Testis (tissue), 3 donors: ENCODE results near the gene RAPGEF4. TPM values are rescaled to one million over a fixed set of nuclear protein-coding genes. Genes with fewer than 3 reads are reported as not detected.

Experiments used
- DNase-seq: peaks from one replicate; pipeline ENCODE4 v3.0.0-alpha.2; 2019
- H3K27ac ChIP-seq, 2 donors: fragments of 200-600 bp; sonication (generic); one replicate each; pipeline ENCODE4 v1.5.1; 2019
- H3K27me3 ChIP-seq: fragments of 200-600 bp; sonication (generic); one replicate; pipeline ENCODE4 v1.5.1; 2019
- H3K36me3 ChIP-seq: fragments of 200-600 bp; sonication (generic); one replicate; pipeline ENCODE4 v1.5.1; 2017; ENCODE audit warnings: low read depth; ENCODE audit errors: missing control alignments
- H3K4me1 ChIP-seq: fragments of 200-600 bp; sonication (generic); one replicate; pipeline ENCODE4 v1.5.1; 2019
- H3K4me3 ChIP-seq, 2 donors: fragments of 200-600 bp; sonication (generic); one replicate each; pipeline ENCODE4 v1.5.1; 2017 to 2019
- H3K9me3 ChIP-seq: fragments of 200-600 bp; sonication (generic); one replicate; pipeline ENCODE4 v1.5.1; 2017
- CTCF ChIP-seq, 3 experiments: fragments of 450-650 bp in 2 of 3; fragments of 200-600 bp in 1 of 3; sonication (generic) in 1 of 3; IDR thresholded peaks; one replicate each; pipeline ENCODE4 v1.5.1; 2016 to 2019; ENCODE audit warnings: antibody characterized with exemption in 3 of 3, mild to moderate bottlenecking in 2 of 3, moderate library complexity in 1 of 3
- POLR2A ChIP-seq: fragments of 450-650 bp; IDR thresholded peaks from one replicate; pipeline ENCODE4 v1.6.1; 2017; ENCODE audit warnings: antibody characterized with exemption, mild to moderate bottlenecking, moderate library complexity
- WGBS, 2 donors: methylation state at CpG; one replicate each; pipeline ENCODE4 v1.1.5; 2018; 5-methylcytosine and 5-hydroxymethylcytosine counted together
- intact Hi-C: fragments of 100-400 bp; cut with DNase I; formaldehyde crosslinking; loops from one replicate; pipeline ENCODE4 v1.15.1; 2023; ENCODE audit warnings: low total_unique reads
- polyA plus RNA-seq: library from polyadenylated mRNA; stranded (reverse); fragments of 350-450 nt; fragmentation: Illumina TruSeq; extraction: RNeasy Lipid Tissue Mini Kit (QIAGEN cat#74804); gene quantifications from one replicate; pipeline ENCODE4 v1.2.3, GENCODE V29; 2014; ENCODE audit warnings: low read depth, low replicate concordance; ENCODE audit not compliant: insufficient read depth
- total RNA-seq, 2 donors: library from RNA; depleted of rRNA; stranded (reverse); fragments of >200 nt; gene quantifications; one replicate each; pipeline ENCODE4 v1.2.3, GENCODE V29; 2016

RAPGEF4 gene
- total and polyA plus RNA-seq, 3 donors from 2014 or later: 14.3 to 42.6 (median 22.5) TPM

DNA sequence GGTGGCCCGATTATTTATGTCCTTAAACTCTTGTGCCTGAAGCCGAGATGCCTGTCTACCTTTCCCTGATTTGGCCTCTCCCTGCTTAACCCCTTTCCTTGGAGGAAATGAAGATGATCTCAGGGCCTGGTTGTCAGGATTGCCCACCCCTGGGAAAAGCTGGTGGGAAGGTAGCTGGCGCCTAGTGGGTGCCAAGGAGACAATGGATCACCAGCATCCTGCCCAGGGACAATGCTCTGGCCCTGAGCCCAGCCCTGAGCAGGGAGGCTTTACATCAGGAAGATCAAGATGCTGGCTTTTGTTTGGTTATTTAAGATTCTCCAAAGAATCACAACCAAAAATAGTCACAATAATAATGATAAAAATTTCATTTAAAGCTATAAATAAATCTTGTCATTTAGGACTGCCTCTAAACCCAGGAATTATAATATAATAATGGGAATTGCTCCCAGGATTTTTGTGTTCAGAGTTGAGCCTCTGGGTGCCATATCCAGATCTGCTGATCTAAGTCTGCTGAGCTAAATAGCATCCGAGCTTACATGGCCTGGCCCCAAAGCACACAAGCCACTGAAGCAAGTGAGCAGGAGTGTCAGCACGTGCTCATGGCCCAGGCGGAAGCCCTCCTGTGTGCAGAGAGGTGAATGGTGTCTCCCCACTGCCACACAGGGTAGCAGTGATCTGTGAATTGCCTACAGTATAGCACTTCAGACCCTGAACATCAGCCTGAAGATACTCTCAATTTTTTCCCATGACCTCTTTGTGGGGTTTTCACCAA, 282.2 kb downstream of the RAPGEF4 start:
- H3K9me3 ChIP-seq: no peaks in the 10 kb centered on the region
- no peaks in the 10 kb centered on the region for H3K36me3 ChIP-seq
- no peak for DNase-seq
- H3K4me3 ChIP-seq: no peak overlapping the region
- intact Hi-C loops: no loop called here
- H3K27me3 ChIP-seq: no peaks in the 10 kb centered on the region
- TF ChIP-seq POLR2A: no peak
- no peak for TF ChIP-seq CTCF (IDR thresholded peaks at IDR 0.05)
- H3K27ac ChIP-seq: no peak overlapping the region
- WGBS, 2 donors: 66 to 72% methylated on average over 6 of the region's 6 CpGs
- no peaks in the 10 kb centered on the region for H3K4me1 ChIP-seq

- DNase-seq: no peak
- H3K27ac ChIP-seq: peak overlapping the region in 1 of 2 donors; percentile 43
- no peaks in the 10 kb centered on the region for H3K9me3 ChIP-seq
- intact Hi-C loops: no loop called here
- H3K36me3 ChIP-seq: no peaks in the 10 kb centered on the region
- TF ChIP-seq CTCF (IDR thresholded peaks at IDR 0.05) (no peak), POLR2A (no peak)
- no peaks in the 10 kb centered on the region for H3K4me1 ChIP-seq
- no peak overlapping the region for H3K4me3 ChIP-seq
- H3K27me3 ChIP-seq: no peaks in the 10 kb centered on the region
Measured at GRCh38 chr2:173019755-173020154, 284.1 kb downstream of the RAPGEF4 start.

DNA sequence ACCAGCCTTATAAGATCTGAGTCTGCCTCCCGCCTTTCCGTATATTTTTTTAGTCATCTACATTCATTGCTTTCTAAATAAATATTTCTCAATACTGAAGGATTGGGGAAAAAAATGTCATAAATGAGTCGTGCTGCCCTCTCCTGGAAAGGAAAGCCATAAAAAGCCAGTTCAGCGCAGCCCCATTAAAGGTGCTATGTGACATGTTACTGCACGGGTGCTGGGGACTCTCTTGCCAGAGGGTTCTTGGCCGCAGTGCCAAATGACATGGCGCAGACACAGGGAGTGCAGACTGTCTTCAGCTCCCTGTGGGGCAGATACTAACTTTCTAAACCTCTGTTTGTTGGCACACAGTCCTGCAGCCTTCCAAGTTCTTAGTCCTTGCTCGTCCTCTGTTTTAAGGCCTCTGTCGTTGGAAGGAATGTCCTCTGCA, 286.3 kb downstream of the RAPGEF4 start:
- Histone ChIP-seq H3K4me1 (peaks cover 1% of the 10 kb centered on the region), H3K9me3 (no peaks in the 10 kb centered on the region), H3K4me3 (no peak overlapping the region), H3K36me3 (no peaks in the 10 kb centered on the region), H3K27ac (no peak overlapping the region), H3K27me3 (no peaks in the 10 kb centered on the region)
- DNase-seq: no peak
- intact Hi-C loops: no loop called here
- TF ChIP-seq POLR2A: no peak
- peak in 1 of 3 experiments; percentile 8 for TF ChIP-seq CTCF (IDR thresholded peaks at IDR 0.05)
- 49 to 70% methylated on average over 9 of the region's 9 CpGs for WGBS, 2 donors

DNA sequence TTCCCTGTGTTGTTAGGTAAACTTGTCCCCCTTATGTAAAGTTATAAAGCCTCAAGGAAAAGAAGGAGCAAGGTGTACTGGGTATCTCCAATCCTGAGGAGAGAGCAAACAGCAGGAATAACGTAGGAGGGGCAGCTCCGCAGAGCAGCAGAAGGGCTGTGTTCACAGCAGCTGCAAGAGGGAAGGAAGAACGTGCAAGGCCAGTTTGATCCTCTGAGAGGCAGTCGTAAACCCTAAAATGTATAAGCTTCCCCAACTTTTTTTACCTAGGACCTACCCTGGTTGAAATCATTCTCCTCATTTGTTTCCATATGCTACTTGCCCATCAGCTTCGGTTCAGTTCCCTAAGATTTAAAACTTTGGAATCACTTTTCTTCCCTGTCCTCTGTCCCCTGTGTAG, 288.1 kb downstream of the RAPGEF4 start:
- 77 to 84% methylated on average over 5 of the region's 5 CpGs for WGBS, 2 donors
- DNase-seq: no peak
- TF ChIP-seq CTCF (IDR thresholded peaks at IDR 0.05) (no peak), POLR2A (no peak)
- intact Hi-C loops: no loop called here
- Histone ChIP-seq H3K4me3 (no peak overlapping the region), H3K36me3 (no peaks in the 10 kb centered on the region), H3K9me3 (no peaks in the 10 kb centered on the region), H3K27ac (no peak overlapping the region), H3K27me3 (no peaks in the 10 kb centered on the region), H3K4me1 (peaks cover 11% of the 10 kb centered on the region)

DNA sequence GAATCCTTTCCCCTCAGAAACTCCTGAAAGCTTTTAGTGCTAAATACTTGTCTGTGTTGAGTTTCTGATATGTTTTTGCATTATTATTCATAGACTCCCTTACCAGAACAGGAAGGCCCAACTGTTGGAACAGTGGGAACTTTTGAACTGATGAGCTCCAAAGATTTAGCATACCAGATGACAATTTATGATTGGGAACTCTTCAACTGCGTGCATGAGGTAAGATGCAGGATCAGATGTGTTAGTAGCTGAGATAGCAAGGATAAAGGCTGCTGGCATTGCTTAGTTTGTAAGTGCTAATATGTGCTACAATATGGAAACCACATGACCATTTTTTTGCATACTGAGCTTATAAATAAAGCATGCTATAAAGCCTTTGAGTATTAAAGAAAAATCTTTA, 290.8 kb downstream of the RAPGEF4 start:
- Histone ChIP-seq H3K36me3 (no peaks in the 10 kb centered on the region), H3K9me3 (no peaks in the 10 kb centered on the region), H3K27me3 (no peaks in the 10 kb centered on the region), H3K4me3 (no peak overlapping the region), H3K4me1 (peaks cover 11% of the 10 kb centered on the region), H3K27ac (no peak overlapping the region)
- TF ChIP-seq CTCF (IDR thresholded peaks at IDR 0.05): no peak
- TF ChIP-seq POLR2A: no peak
- intact Hi-C loops: no loop called here
- 59 to 60% methylated on average over 1 of the region's 1 CpG for WGBS, 2 donors
- no peak for DNase-seq
